Putamen (tissue), 1 donor: Measurements from ENCODE around the gene OTULINL.

Experiments used
- DNase-seq: peaks from one replicate; pipeline ENCODE4 v3.0.0-alpha.2; 2016; ENCODE audit warnings: low spot score

OTULINL gene

DNA sequence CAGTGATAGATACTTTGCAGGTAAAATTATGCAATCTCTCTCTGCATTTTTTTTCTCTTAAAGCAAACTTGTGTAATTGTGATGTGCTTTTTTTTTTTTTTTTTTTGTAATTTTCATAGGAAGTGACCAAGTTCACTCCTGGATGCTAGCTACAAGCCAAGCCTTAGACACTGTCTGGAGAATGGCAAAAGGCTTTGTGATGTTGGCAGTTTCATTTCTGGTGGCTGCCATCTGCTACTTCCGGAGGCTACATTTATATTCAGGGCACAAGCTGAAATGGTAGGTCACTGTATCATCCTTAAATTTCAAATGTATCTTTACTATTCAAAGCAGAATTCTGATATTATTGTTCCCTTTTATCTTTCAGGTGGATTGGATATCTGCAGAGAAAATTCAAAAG is 19.3 kb downstream of the OTULINL start:
- DNase-seq = no peak

DNA sequence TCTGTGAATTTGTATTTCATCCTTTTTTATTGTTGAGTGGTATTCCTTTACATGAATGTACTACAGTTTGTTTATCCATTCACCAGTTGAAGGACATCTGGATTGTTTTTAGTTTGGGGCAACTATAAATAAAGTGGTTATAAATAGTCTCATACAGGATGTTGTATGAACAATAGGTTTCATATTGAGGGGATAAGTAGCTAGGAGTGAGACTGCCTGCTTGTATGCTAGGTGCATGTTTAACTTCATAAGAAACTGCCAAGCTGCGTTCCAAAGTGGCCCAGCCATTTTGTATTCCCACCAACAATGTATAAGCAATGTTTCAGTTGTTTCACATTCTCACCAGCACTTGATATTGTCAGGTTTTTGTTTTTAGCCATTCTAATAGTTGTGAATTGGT is 21.5 kb downstream of the OTULINL start:
- DNase-seq = no peak

DNA sequence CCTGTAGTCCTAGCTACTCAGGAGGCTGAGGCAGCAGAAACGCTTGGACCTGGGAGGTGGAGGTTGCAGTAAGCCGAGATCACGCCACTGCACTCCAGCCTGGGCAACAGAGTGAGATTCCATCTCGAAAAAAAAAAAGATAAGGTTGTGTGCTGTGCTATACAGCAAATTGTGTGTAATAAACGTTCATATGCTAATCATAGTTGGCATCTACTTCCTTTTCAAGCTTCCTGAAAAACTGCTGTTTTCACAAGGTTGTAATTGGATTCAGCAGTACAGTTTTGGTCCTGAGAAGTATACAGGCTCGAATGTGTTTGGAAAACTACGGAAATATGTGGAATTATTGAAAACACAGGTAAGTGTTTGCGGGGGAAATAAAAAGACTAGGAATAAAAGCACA is 25.5 kb downstream of the OTULINL start:
- no peak for DNase-seq

DNA sequence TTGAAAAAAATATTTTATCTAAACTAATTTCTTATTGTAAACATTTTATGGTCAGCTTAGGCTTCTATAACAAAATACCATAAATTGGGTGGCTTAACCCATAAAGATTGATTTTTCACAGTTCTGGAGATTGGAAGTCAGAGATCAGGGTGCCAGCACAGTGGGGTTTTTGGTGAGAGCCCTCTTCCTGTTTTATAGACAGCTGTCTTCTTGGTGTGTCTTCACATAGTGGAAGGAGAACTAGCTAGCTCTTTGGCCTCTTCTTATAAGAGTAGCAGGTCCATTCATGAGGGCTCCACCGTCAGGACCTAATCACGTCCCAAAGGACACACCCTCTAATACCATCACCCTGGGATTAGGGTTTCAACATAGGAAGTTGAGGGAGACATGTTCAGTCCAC is 26.6 kb downstream of the OTULINL start:
- DNase-seq = no peak

DNA sequence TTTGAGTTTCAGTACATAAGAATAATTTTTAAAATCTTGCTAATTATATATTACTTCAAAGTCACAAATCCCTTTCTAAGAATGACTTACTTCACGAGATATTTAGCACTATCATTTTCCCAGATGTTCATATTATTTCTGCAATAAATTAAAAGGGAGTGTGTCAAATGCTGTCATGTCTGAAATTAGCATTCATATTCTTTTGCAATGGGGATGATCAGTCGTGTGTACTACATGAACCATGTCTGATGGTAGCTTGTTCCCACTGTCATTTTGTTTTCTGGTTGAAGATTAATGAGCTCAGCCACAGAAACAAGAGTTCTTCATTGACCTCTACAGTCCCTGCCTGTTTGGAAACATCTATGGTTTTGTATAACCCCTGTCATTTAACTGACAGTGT is 30.1 kb downstream of the OTULINL start:
- DNase-seq = no peak

DNA sequence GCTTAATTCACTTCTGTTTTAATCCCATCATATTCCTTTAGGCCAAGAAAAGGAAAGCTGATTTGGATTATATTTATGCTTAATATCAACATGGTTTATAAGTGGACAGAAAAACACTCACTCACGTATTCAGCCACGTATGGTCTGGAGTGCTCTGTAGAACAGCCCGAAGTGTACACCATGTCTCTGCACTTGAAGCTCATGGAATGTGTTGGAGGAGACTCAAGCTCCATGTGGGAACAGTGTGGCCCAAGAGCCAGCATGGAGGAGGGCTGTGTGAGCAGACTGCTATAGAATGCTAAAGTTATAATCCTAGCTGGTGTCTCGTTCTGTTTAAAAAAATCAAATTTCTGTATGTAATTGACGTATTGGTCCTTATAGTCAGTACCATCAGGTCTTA is 32.9 kb downstream of the OTULINL start:
- DNase-seq = no peak

DNA sequence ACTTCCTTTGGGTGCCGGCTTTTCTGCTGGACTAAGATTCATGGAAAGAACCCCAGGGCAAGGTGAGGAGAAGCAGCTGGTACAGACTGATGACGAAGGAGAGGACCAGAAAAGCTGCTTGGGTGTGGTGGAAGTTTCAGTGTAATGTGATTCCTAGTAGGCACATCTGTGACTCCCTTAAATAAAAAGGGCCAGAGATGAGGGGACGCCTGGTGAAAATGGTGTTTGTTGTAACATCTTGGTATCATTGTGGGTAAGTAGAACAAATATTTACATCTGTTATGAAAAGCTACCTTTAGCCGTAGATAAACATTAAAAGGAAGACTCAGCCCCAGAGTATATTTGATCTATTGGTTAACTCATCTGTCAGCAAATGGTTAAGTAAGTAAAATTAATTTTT is 33.8 kb downstream of the OTULINL start:
- DNase-seq = no peak

DNA sequence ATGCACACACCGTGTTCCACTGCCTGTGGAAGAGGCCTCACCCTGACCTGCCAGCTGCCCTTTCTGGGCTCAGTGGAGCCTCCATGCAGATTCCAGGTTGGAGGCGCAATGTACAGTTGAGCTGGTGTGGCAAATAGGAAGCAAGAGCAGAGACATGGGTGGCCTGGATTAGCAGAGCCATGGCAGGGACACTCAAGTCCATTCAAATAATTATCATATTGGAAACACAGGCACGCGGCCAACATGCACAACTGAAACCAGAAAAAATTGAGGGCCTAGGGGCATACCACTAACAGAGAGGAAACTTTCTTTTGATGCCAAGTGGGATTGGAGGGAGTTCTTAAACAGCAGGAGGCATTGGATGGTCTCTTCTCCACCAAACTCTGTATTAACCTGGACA is 35.8 kb downstream of the OTULINL start:
- no peak for DNase-seq

- no peak for DNase-seq
These were observed 45.7 kb downstream of the OTULINL start for GRCh38 chr5:14627270-14627669.

GRCh38 chr5:14628346-14628745 is 46.8 kb downstream of the OTULINL start:
- DNase-seq = no peak

DNA sequence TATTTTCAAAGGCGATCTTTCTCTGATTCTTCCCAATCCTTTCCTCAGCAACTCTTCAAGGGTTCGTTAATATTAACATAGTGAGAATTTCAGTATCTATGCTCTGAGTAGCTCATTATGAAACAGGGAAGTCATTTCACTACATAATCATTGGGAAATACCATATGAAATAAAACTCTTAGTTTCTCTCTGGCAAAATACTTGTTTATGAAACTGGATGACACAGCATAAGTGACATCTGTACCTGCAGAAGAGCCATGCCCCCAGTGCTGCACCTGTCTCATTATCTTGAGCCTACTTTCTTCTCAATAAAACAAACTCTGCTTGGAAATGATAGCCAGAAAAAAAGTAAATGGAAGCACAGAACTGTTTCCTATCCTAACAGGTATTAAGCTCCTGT is 49.1 kb downstream of the OTULINL start:
- no peak for DNase-seq

DNA sequence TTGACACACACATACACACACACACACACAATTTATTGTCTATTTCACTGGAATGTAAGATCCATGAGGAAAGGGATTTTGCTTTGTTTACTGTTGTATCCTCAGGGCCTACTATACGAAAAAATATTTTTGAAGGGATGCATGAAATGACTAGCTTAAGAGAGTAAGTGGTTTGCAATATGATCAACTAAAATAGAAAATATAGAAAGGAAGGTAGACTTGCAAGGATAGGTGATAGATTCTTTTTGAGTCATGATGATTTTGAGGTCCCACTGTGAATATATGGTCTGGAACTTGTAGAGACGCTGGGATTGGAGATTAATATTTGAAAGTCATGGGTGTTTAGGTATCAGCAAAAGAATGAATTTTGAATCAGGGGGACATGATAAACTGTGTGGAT is 54.1 kb downstream of the OTULINL start:
- DNase-seq = no peak

DNA sequence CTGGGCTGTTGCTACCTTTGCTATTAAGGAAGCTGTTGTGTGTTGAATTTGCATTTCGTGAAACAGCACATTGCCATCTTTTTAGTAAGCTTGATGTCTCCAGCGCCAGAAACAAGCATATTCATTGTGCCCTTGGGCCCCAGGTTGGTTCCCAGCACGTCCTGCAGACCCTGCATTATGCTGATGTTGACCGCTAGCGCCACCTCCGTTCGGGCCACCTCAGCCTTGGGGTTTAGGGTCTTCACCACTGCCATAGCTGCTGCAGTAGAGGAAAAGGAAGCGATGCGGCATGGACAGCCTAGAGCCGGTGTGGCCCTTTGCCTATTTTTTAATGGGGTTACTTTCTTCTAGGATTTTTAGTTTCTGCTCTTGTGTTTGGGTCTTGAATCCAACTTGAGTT is 59.2 kb downstream of the OTULINL start:
- DNase-seq = no peak

DNA sequence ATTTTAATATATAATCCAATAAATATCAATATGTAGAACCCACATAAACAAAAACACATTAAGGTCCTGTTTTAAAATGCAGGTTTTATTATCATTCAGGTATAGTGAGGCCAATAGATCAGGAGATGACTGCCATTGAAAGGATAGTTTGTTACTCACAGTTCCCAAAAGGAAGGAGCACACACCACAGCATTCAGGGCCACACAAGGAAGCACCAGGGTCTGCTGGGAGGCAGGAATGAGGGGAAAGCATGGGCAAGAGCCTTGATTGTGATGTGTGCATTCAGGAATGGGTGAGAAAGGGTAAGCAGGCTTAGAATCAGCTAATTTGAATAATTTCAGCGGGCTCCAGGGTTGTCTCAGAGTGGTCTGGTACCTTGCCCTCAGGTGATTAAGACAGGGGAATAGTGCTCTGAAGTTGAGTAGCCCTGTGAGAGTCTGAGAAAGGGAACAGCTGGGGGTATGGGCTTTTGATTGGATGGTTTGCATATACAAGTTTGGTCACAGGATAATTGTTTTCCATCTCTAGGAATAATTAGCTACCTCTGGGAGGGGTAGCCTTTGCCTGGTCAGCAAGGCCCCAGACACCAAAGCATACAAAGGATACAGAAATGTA is 63.1 kb downstream of the OTULINL start:
- no peak for DNase-seq

GRCh38 chr5:14650052-14650451 is 68.5 kb downstream of the OTULINL start:
- no peak for DNase-seq

- DNase-seq = no peak
These were observed 73.7 kb downstream of the OTULINL start for GRCh38 chr5:14655146-14655741.

GRCh38 chr5:14656898-14657297 is 75.3 kb downstream of the OTULINL start:
- no peak for DNase-seq

GRCh38 chr5:14659821-14660607 is 78.4 kb downstream of the OTULINL start:
- no peak for DNase-seq

GRCh38 chr5:14660833-14661232 is 79.2 kb downstream of the OTULINL start:
- DNase-seq = no peak
